OCI-LY1 (cell line): Measurements from ENCODE around the gene WRNIP1.

Experiments used
- CTCF ChIP-seq: fragments of 200-600 bp; sonication (generic), shearing (Covaris generic); IDR thresholded peaks from 2 replicates; pipeline ENCODE4 v1.5.1; 2017; ENCODE audit warnings: mild to moderate bottlenecking, antibody characterized with exemption, low read length, moderate library complexity, mixed read lengths
- EZH2 ChIP-seq: fragments of 200-600 bp; sonication (generic), shearing (Covaris generic); IDR thresholded peaks from 2 replicates; pipeline ENCODE4 v1.8.0; 2017; ENCODE audit warnings: borderline replicate concordance, mixed run types, mild to moderate bottlenecking, antibody characterized with exemption, low read length, moderate library complexity, mixed read lengths

GRCh38 chr6:2744209-2744771 lies 20.9 kb upstream of the WRNIP1 start:
- TF ChIP-seq CTCF (peak; percentile 8; the same call in 1 of the 2 replicates), EZH2 (no peak)
